ENCODE measurements around the gene PGR.

DNA sequence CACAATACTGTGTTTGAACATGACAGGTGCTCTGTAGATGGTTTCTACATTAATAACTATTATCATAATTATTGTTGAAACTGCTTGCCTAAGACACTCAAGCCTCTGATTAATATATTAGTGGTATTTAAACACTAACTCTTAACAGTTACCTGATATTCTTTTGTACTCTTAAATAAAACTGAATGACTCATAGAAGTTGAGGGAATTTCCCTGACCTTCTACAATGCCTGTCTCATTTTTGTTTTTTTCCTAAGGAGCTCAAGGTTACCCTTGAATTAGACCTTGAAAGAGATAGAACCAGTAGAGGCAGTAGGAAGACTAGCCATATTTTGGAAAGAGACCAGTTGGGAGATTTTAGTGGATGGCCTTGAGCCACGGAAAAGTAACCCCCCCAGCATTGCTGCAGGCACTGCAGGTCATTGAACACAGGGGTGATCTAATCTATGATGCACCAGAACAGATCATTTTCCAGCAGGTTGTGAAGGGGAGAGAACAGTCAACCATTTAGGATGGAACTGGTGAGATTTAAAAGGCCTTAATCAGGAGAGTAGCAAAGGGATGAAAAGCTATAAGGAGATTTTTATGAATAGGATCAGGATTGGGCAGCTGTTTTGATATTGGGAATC lies 148.3 kb downstream of the PGR start:
- TF ChIP-seq, protein P1, sequence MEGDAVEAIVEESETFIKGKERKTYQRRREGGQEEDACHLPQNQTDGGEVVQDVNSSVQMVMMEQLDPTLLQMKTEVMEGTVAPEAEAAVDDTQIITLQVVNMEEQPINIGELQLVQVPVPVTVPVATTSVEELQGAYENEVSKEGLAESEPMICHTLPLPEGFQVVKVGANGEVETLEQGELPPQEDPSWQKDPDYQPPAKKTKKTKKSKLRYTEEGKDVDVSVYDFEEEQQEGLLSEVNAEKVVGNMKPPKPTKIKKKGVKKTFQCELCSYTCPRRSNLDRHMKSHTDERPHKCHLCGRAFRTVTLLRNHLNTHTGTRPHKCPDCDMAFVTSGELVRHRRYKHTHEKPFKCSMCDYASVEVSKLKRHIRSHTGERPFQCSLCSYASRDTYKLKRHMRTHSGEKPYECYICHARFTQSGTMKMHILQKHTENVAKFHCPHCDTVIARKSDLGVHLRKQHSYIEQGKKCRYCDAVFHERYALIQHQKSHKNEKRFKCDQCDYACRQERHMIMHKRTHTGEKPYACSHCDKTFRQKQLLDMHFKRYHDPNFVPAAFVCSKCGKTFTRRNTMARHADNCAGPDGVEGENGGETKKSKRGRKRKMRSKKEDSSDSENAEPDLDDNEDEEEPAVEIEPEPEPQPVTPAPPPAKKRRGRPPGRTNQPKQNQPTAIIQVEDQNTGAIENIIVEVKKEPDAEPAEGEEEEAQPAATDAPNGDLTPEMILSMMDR (conservative IDR thresholded peaks at IDR 0.05) = no peak
- TF ChIP-seq ZFX (IDR thresholded peaks at IDR 0.05) = no peak

Data from C4-2B (cell line).